ENCODE data around the gene RAB43. TPM values are rescaled to one million over a fixed set of nuclear protein-coding genes. Genes with fewer than 3 reads are reported as not detected.

Gene RAB43
- total RNA-seq, 1 experiment from 2014 or later, result 22.4 TPM

GRCh38 chr3:129103296-129103695 lies 18.3 kb downstream of the RAB43 start:
- ChIA-PET CTCF (no interaction called here), POLR2A (ENCODE audit: unreplicated experiment) (no interaction called here)
- intact Hi-C loops (cut with micrococcal nuclease), result no loop called here
- Histone ChIP-seq H3K4me3 (ENCODE audit: low read length) (no peak overlapping the region), H4K20me1 (ENCODE audit: low read length) (no peaks in the 10 kb centered on the region), H3K4me2 (ENCODE audit: low read length) (no peak overlapping the region), H3K9me2 (replicated peaks; ENCODE audit: low read length) (no peaks in the 10 kb centered on the region), H3K36me3 (ENCODE audit: low read depth, low read length) (0 out of 2 replicates have a peak, but pooled peaks cover 1% of the 10 kb centered on the region), H3K4me1 (ENCODE audit: insufficient read depth, low read length) (no peaks in the 10 kb centered on the region), H3K27me3 (ENCODE audit: low read length) (no peaks in the 10 kb centered on the region), H3K9ac (ENCODE audit: low read length) (no peak overlapping the region), H3K79me2 (ENCODE audit: low read length) (no peaks in the 10 kb centered on the region), H3K9me3 (ENCODE audit: low read length) (no peaks in the 10 kb centered on the region), H2AFZ (ENCODE audit: low read length) (no peak overlapping the region), H3F3A (ENCODE audit: low read length, unreplicated experiment) (no peaks in the 10 kb centered on the region), H3K27ac (ENCODE audit: low read length) (no peak overlapping the region)
- TF ChIP-seq CTCF (conservative IDR thresholded peaks at IDR 0.05; ENCODE audit: low read depth, low read length) (no peak), EZH2phosphoT487 (IDR thresholded peaks at IDR 0.05; ENCODE audit: borderline replicate concordance, low read length) (no peak), EZH2 (IDR thresholded peaks at IDR 0.05; ENCODE audit: low read length, unreplicated experiment) (no peak)
- DNase-seq (no peak), ATAC-seq (no peak)
- BruUV-seq (replicated peaks), result no TSS peak

GRCh38 chr3:129101370-129102138 lies 20.1 kb downstream of the RAB43 start:
- Histone ChIP-seq H3K4me3 (ENCODE audit: low read length) (no peak overlapping the region), H3K79me2 (ENCODE audit: low read length) (no peaks in the 10 kb centered on the region), H3K27me3 (ENCODE audit: low read length) (no peaks in the 10 kb centered on the region), H3K4me1 (ENCODE audit: insufficient read depth, low read length) (no peaks in the 10 kb centered on the region), H3K9me2 (replicated peaks; ENCODE audit: low read length) (no peaks in the 10 kb centered on the region), H3K9ac (ENCODE audit: low read length) (no peak overlapping the region), H3K27ac (ENCODE audit: low read length) (no peak overlapping the region), H4K20me1 (ENCODE audit: low read length) (no peaks in the 10 kb centered on the region), H3K9me3 (ENCODE audit: low read length) (no peaks in the 10 kb centered on the region), H3K36me3 (ENCODE audit: low read depth, low read length) (no peaks in the 10 kb centered on the region), H3F3A (ENCODE audit: low read length, unreplicated experiment) (no peaks in the 10 kb centered on the region), H3K4me2 (ENCODE audit: low read length) (no peak overlapping the region), H2AFZ (ENCODE audit: low read length) (no peak overlapping the region)
- no TSS peak for BruUV-seq (replicated peaks)
- DNase-seq (no peak), ATAC-seq (no peak)
- CTCF ChIA-PET, result no interaction called here
- POLR2A ChIA-PET (ENCODE audit: unreplicated experiment), result no interaction called here
- intact Hi-C loops (cut with micrococcal nuclease), result no loop called here
- TF ChIP-seq EZH2 (IDR thresholded peaks at IDR 0.05; ENCODE audit: low read length, unreplicated experiment), result no peak
- no peak for TF ChIP-seq CTCF (conservative IDR thresholded peaks at IDR 0.05; ENCODE audit: low read depth, low read length)
- no peak for TF ChIP-seq EZH2phosphoT487 (IDR thresholded peaks at IDR 0.05; ENCODE audit: borderline replicate concordance, low read length)

DNA sequence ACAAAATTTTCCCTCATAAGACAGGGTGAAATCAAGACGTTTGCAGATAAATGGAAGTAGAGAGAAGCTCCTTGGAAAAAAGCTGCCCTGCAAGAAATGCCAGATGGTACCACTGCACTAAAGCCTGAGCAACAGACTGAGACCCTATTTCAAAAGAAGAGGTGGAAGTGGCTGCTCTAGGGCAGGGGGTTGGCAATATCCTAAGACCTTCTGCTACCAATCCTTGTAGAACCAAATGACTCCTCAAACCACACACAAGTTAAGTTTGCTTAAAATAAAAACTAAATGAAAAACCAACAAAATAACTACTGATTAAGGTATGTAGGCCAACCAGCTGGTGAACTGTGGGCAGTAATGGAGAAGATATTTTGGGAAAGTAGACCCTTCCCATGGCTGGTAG lies 21.3 kb downstream of the RAB43 start:
- no peak overlapping the region for H3K4me3 ChIP-seq (ENCODE audit: low read length)
- no peaks in the 10 kb centered on the region for H3K79me2 ChIP-seq (ENCODE audit: low read length)
- no peaks in the 10 kb centered on the region for H4K20me1 ChIP-seq (ENCODE audit: low read length)
- no peak for ATAC-seq
- H3K4me1 ChIP-seq (ENCODE audit: insufficient read depth, low read length), result no peaks in the 10 kb centered on the region
- intact Hi-C loops (cut with micrococcal nuclease), result no loop called here
- H3K36me3 ChIP-seq (ENCODE audit: low read depth, low read length), result no peaks in the 10 kb centered on the region
- no peak overlapping the region for H3K4me2 ChIP-seq (ENCODE audit: low read length)
- no peak overlapping the region for H2AFZ ChIP-seq (ENCODE audit: low read length)
- no peaks in the 10 kb centered on the region for H3K27me3 ChIP-seq (ENCODE audit: low read length)
- H3K27ac ChIP-seq (ENCODE audit: low read length), result no peak overlapping the region
- no peak overlapping the region for H3K9ac ChIP-seq (ENCODE audit: low read length)
- BruUV-seq (replicated peaks), result no TSS peak
- TF ChIP-seq EZH2phosphoT487 (IDR thresholded peaks at IDR 0.05; ENCODE audit: borderline replicate concordance, low read length) (no peak), EZH2 (IDR thresholded peaks at IDR 0.05; ENCODE audit: low read length, unreplicated experiment) (no peak), CTCF (conservative IDR thresholded peaks at IDR 0.05; ENCODE audit: low read depth, low read length) (no peak)
- no peaks in the 10 kb centered on the region for H3K9me3 ChIP-seq (ENCODE audit: low read length)
- DNase-seq, result no peak
- POLR2A ChIA-PET (ENCODE audit: unreplicated experiment), result interaction anchor here (0.6 kb wide), 1 partner anchor 312 kb away, joined by 3 read pairs; no protein-coding TSS in a partner anchor
- no peaks in the 10 kb centered on the region for H3K9me2 ChIP-seq (replicated peaks; ENCODE audit: low read length)
- H3F3A ChIP-seq (ENCODE audit: low read length, unreplicated experiment), result no peaks in the 10 kb centered on the region
- CTCF ChIA-PET, result no interaction called here

Data from PC-3 (cell line).